Transverse colon (tissue), 4 donors: ENCODE data around the gene MRPL10. TPM values are rescaled to one million over a fixed set of nuclear protein-coding genes. Genes with fewer than 3 reads are reported as not detected.
"Not testable (repeated sequence)": the region's sequence is repeated elsewhere in the genome, so short reads cannot be mapped to it uniquely, and the experiment has no call there.

Experiments
- DNase-seq: peaks from one replicate; pipeline ENCODE4 v3.0.0-alpha.2; 2019
- H3K27ac ChIP-seq, 4 donors: fragments of 200-600 bp; sonication (generic); 2 replicates each; pipeline ENCODE4 v1.5.1; 2016 to 2018; ENCODE audit warnings: inconsistent platforms in 4 of 4
- H3K27me3 ChIP-seq: fragments of 200-600 bp; sonication (generic); 2 replicates; pipeline ENCODE4 v1.5.1; 2017; ENCODE audit warnings: inconsistent platforms
- H3K36me3 ChIP-seq, 4 donors: fragments of 200-600 bp; sonication (generic); 2 replicates each; pipeline ENCODE4 v1.5.1; 2017 to 2019; ENCODE audit warnings: inconsistent platforms in 4 of 4
- H3K4me1 ChIP-seq, 4 donors: fragments of 200-600 bp; sonication (generic); 2 replicates each; pipeline ENCODE4 v1.5.1; 2017 to 2020; ENCODE audit warnings: inconsistent platforms in 4 of 4
- H3K4me3 ChIP-seq, 4 donors: fragments of 200-600 bp; sonication (generic); 1 replicate in 1 of 4; 2 replicates in 3 of 4; pipeline versions ENCODE4 v1.5.1 to v1.6.1; 2017 to 2019; ENCODE audit warnings: inconsistent platforms in 4 of 4
- H3K9me3 ChIP-seq, 2 donors: fragments of 200-600 bp; sonication (generic); 2 replicates each; pipeline ENCODE4 v1.5.1; 2017 to 2019; ENCODE audit warnings: inconsistent platforms in 2 of 2
- CTCF ChIP-seq, 5 experiments: fragments of 200-600 bp in 3 of 5; fragments of 450-650 bp in 2 of 5; sonication (generic) in 3 of 5; IDR thresholded peaks; 1 replicate in 2 of 5; 2 replicates in 3 of 5; pipeline ENCODE4 v1.5.1; 2016 to 2017; ENCODE audit warnings: antibody characterized with exemption in 5 of 5, inconsistent platforms in 3 of 5, mild to moderate bottlenecking in 2 of 5, moderate library complexity in 1 of 5
- EP300 ChIP-seq: sonication (generic); formaldehyde crosslinking; IDR thresholded peaks from one replicate; pipeline ENCODE4 v1.6.1; 2017; ENCODE audit warnings: antibody characterized with exemption, low read depth
- POLR2A ChIP-seq: fragments of 450-650 bp; IDR thresholded peaks from one replicate; pipeline ENCODE4 v1.6.1; 2016; ENCODE audit warnings: antibody characterized with exemption, mild to moderate bottlenecking, moderate library complexity
- POLR2AphosphoS5 ChIP-seq, 3 donors: sonication (generic); formaldehyde crosslinking; IDR thresholded peaks; one replicate each; pipeline ENCODE4 v1.6.1; 2016; ENCODE audit warnings: antibody characterized with exemption in 3 of 3
- WGBS, 2 donors: methylation state at CpG; one replicate each; pipeline ENCODE4 v1.1.5; 2018; ENCODE audit warnings: low coverage in 1 of 2; 5-methylcytosine and 5-hydroxymethylcytosine counted together
- in situ Hi-C, 4 donors: fragments of 200-750 bp; cut with MboI; loops; one replicate each; pipeline versions ENCODE4 v1.15.0 to v1.15.1; 2017; ENCODE audit warnings: low sequenced_read_pairs in 3 of 4, low pct_ligation_motif_present in 1 of 4, low pct_unique_long_range_greater_than_20kb in 1 of 4
- intact Hi-C: fragments of 100-400 bp; cut with DNase I; formaldehyde crosslinking; loops from one replicate; pipeline ENCODE4 v1.15.1; 2023; ENCODE audit warnings: low total_unique reads
- total RNA-seq, 4 donors: library from RNA; depleted of rRNA; stranded (reverse); fragments of >200 nt; gene quantifications; one replicate each; pipeline ENCODE4 v1.1.0, GENCODE V29; 2016

Gene MRPL10
- total RNA-seq, 4 donors from 2014 or later, result 12.9 to 41.8 (median 32.0) TPM

DNA sequence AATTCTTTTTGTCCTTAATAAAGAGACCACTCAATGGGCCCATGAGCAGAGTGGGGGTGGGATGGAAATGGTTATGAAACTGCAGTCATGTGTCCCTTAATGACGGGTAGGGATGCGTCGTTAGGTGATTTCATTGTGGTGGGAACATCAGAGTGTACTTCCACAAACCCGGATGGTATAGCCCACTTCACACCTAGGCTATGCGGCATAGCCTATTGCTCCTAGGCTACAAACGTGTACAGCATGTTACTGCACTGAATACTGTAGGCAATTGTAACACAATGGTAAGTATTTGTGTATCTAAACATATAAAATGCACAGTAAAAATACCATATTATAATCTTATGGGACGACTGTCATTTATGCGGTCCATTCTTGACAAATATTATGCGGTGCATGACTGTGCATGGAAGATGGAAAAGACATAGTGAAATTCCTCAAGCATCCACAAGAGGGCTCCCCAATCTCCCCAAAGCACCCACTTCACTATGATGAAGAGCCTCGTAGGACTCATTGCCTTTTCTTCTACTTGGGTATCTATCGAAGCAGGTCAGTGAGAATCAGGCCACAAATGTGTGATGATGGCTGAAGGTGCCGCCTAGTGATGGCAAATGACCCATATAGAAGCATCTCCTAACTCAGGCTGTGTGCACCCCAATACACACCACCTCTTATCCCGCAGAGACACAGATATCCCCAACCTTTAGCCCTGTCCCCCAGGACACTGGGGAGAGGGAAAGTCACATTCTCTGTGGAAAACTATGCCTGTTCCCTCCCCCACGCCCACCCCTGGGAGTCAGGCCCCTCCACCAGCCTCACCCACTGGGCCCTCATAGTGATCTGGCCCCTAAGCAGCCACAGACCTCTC, 54.8 kb downstream of the MRPL10 start:
- H3K4me1 ChIP-seq, result no peaks in the 10 kb centered on the region
- DNase-seq, result peak; percentile 19
- intact Hi-C loops, result no loop called here
- no peaks in the 10 kb centered on the region for H3K36me3 ChIP-seq
- peak; percentile 63 to 72 (median 67) for TF ChIP-seq CTCF (IDR thresholded peaks at IDR 0.05)
- no peak for TF ChIP-seq EP300
- WGBS, 2 donors, result 28 to 35% methylated on average over 9 to 14 of the region's 14 CpGs
- in situ Hi-C loops, result no loop called here
- no peaks in the 10 kb centered on the region for H3K9me3 ChIP-seq
- no peak overlapping the region for H3K27ac ChIP-seq
- peaks cover 53% of the 10 kb centered on the region for H3K27me3 ChIP-seq
- no peak overlapping the region for H3K4me3 ChIP-seq

DNA sequence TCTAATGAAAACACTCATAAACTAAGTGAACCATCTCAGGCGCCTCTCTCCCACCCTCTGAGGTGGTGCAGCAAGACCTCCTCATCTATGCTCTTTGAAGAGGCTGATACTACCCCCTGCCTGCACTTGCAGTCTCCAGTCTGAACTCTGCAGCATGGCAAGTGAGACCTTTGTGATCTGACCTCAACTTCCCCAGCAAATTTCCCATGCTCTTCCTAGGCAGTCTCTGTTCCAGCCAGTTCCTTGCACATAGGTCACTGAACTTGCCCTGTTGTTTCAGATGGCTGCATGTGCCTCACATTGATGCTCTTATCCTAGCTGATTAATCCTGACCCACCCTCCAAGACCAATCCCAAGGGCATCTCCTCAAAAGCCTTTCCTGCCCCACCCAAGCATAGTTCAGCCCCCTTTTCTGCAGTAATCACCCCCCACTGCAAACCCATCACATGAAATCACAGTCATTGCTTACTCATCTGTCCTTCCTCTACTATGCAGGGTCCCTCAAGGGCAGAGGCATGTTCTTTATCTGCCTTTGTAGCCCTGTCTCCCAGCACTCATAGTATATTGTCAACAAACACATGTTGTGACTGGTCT, 56.3 kb downstream of the MRPL10 start:
- no peaks in the 10 kb centered on the region for H3K36me3 ChIP-seq
- WGBS, 2 donors, result 67 to 81% methylated on average over 1 of the region's 1 CpG
- no peaks in the 10 kb centered on the region for H3K4me1 ChIP-seq
- no peak for DNase-seq
- peaks cover 53% of the 10 kb centered on the region for H3K27me3 ChIP-seq
- H3K9me3 ChIP-seq, result no peaks in the 10 kb centered on the region
- TF ChIP-seq POLR2AphosphoS5 (IDR thresholded peaks at IDR 0.05) (no peak), EP300 (no peak), CTCF (IDR thresholded peaks at IDR 0.05) (no peak), POLR2A (no peak)
- intact Hi-C loops (no loop called here), in situ Hi-C loops (no loop called here)
- no peak overlapping the region for H3K27ac ChIP-seq
- H3K4me3 ChIP-seq, result no peak overlapping the region

GRCh38 chr17:47774331-47774730, 57.0 kb downstream of the MRPL10 start:
- TF ChIP-seq POLR2AphosphoS5 (IDR thresholded peaks at IDR 0.05), result no peak
- TF ChIP-seq EP300, result no peak
- TF ChIP-seq CTCF (IDR thresholded peaks at IDR 0.05), result no peak
- no peak for TF ChIP-seq POLR2A
- no peak overlapping the region for H3K4me3 ChIP-seq
- DNase-seq, result no peak
- H3K4me1 ChIP-seq, result no peaks in the 10 kb centered on the region
- no peaks in the 10 kb centered on the region for H3K36me3 ChIP-seq
- peaks cover 51% of the 10 kb centered on the region for H3K27me3 ChIP-seq
- no peak overlapping the region for H3K27ac ChIP-seq
- no peaks in the 10 kb centered on the region for H3K9me3 ChIP-seq
- in situ Hi-C loops, result no loop called here
- intact Hi-C loops, result no loop called here
- 17 to 63% methylated on average over 1 to 4 of the region's 4 CpGs for WGBS, 2 donors

DNA sequence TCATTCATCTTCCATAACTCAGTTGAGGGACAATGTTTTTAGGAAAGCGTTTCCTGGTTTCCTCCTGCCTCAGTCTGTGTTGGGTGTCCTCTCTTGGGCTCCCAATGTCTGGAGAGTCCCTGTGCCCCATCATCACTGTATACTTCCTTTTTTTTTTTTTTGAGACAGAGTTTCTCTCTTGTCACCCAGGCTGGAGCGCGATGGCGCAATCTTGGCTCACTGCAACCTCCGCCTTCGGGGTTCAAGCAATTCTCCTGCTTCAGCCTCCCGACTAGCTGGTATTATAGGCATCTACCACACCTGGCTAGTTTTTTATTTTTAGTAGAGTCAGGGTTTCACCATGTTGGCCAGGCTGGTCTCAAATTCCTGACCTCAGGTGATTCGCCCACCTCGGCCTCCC, 57.7 kb downstream of the MRPL10 start:
- in situ Hi-C loops, H3K4me3 ChIP-seq, H3K36me3 ChIP-seq, DNase-seq, H3K27ac ChIP-seq, H3K4me1 ChIP-seq, H3K9me3 ChIP-seq, intact Hi-C loops: not testable (repeated sequence)
- H3K27me3 ChIP-seq, result peaks cover 48% of the 10 kb centered on the region
- WGBS, 2 donors, result 86 to 89% methylated on average over 1 to 9 of the region's 9 CpGs

Other genes with a start within 250 kb of the MRPL10 start
- 100 to 1,000 TPM in 3 of 4 donors, 10 to 100 TPM in 1; 39.2 to 176 (median 133) TPM for gene KPNB1, start 181.6 kb downstream of the MRPL10 start, total RNA-seq
- 1 to 10 TPM; 1.8 to 6.4 (median 4.4) TPM for gene TBKBP1, start 137.4 kb downstream of the MRPL10 start, total RNA-seq
- 10 to 100 TPM in 1 of 4 donors, 1 to 10 TPM in 1, under 1 TPM in 1, not detected in 1; 0.27 to 18.3 (median 4.9) TPM for gene TBX21, start 98.3 kb downstream of the MRPL10 start, total RNA-seq
- 100 to 1,000 TPM in 1 of 4 donors, 10 to 100 TPM in 3; 53.5 to 148 (median 75.0) TPM for gene OSBPL7, start 9.7 kb downstream of the MRPL10 start, total RNA-seq
- under 1 TPM in 2 of 4 donors, not detected in 2; 0.48 to 0.80 TPM for gene LRRC46, start 129 bp upstream of the MRPL10 start, total RNA-seq
- 100 to 1,000 TPM in 2 of 4 donors, 10 to 100 TPM in 2; 37.8 to 164 (median 89.7) TPM for gene SCRN2, start 9.7 kb upstream of the MRPL10 start, total RNA-seq
- 1 to 10 TPM in 3 of 4 donors, under 1 TPM in 1; 0.40 to 5.9 (median 4.9) TPM for gene SP6, start 19.6 kb upstream of the MRPL10 start, total RNA-seq
- 10 to 100 TPM in 3 of 4 donors, 1 to 10 TPM in 1; 8.3 to 22.1 (median 17.4) TPM for gene SP2, start 64.7 kb upstream of the MRPL10 start, total RNA-seq
- 10 to 100 TPM in 3 of 4 donors, 1 to 10 TPM in 1; 7.4 to 83.8 (median 31.6) TPM for gene PNPO, start 110.0 kb upstream of the MRPL10 start, total RNA-seq
- gene PRR15L, start 126.3 kb upstream of the MRPL10 start, total RNA-seq, result 100 to 1,000 TPM; 111 to 230 (median 182) TPM
- gene CDK5RAP3, start 139.6 kb upstream of the MRPL10 start, total RNA-seq, result 100 to 1,000 TPM; 159 to 540 (median 296) TPM
- 10 to 100 TPM in 2 of 4 donors, 1 to 10 TPM in 2; 6.0 to 11.2 (median 8.3) TPM for gene COPZ2, start 206.3 kb upstream of the MRPL10 start, total RNA-seq
- 100 to 1,000 TPM; 173 to 242 (median 211) TPM for gene NFE2L1, start 216.8 kb upstream of the MRPL10 start, total RNA-seq